GM23338 (cell line): ENCODE data around the gene IVL. TPM values are rescaled to one million over a fixed set of nuclear protein-coding genes. Genes with fewer than 3 reads are reported as not detected.

Experiments used
- ATAC-seq: fragments of 200-7000 bp; cut with Tn5 transposase; 3 replicates; pipeline ENCODE4 v1.9.1; 2020
- DNase-seq: peaks from one replicate; pipeline ENCODE4 v3.0.0-alpha.2; 2015; ENCODE audit warnings: low spot score
- H2AFZ ChIP-seq: fragments of 200-600 bp; sonication (generic); 2 replicates; pipeline ENCODE4 v1.8.0; 2016; ENCODE audit warnings: antibody characterized with exemption, mild to moderate bottlenecking, moderate library complexity
- H3F3A ChIP-seq: fragments of 200-600 bp; sonication (generic); replicated peaks from 2 replicates; pipeline ENCODE4 v1.8.0; 2017; ENCODE audit warnings: antibody characterized with exemption, mixed run types, low read depth
- H3K27ac ChIP-seq: fragments of 200-600 bp; sonication (generic); 2 replicates; pipeline ENCODE4 v1.6.1; 2016; ENCODE audit warnings: low read depth
- H3K27me3 ChIP-seq: fragments of 200-600 bp; sonication (generic); 2 replicates; pipeline ENCODE4 v1.8.0; 2016; ENCODE audit warnings: mild to moderate bottlenecking, mixed run types, moderate library complexity; ENCODE audit not compliant: insufficient read depth
- H3K36me3 ChIP-seq: fragments of 200-600 bp; sonication (generic); 2 replicates; pipeline ENCODE4 v1.8.0; 2016; ENCODE audit warnings: mild to moderate bottlenecking; ENCODE audit not compliant: insufficient read depth
- H3K4me1 ChIP-seq: fragments of 200-600 bp; sonication (generic); 2 replicates; pipeline ENCODE4 v1.8.0; 2016; ENCODE audit warnings: mild to moderate bottlenecking, moderate library complexity; ENCODE audit not compliant: insufficient read depth
- H3K4me2 ChIP-seq: fragments of 200-600 bp; sonication (generic); 2 replicates; pipeline ENCODE4 v1.7.1; 2017; ENCODE audit warnings: mixed run types
- H3K4me3 ChIP-seq: fragments of 200-600 bp; sonication (generic); 2 replicates; pipeline ENCODE4 v1.6.1; 2016; ENCODE audit warnings: mixed run types
- H3K79me2 ChIP-seq: fragments of 200-600 bp; sonication (generic); replicated peaks from 2 replicates; pipeline ENCODE4 v1.8.0; 2017; ENCODE audit warnings: mild to moderate bottlenecking; ENCODE audit not compliant: insufficient read depth
- H3K9me2 ChIP-seq: fragments of 200-600 bp; sonication (generic); 2 replicates; pipeline ENCODE4 v1.8.0; 2017; ENCODE audit not compliant: insufficient read depth
- H4K20me1 ChIP-seq: fragments of 200-600 bp; sonication (generic); replicated peaks from 2 replicates; pipeline ENCODE4 v1.8.0; 2017; ENCODE audit warnings: mild to moderate bottlenecking; ENCODE audit not compliant: insufficient read depth
- H3K27ac Mint-ChIP-seq: 2 replicates; pipeline ENCODE4 v1.8.0; 2020; ENCODE audit warnings: inconsistent platforms, mild to moderate bottlenecking, moderate library complexity, mixed read lengths
- H3K27me3 Mint-ChIP-seq: 3 replicates; pipeline ENCODE4 v1.8.0; 2022; ENCODE audit warnings: low read depth, mild to moderate bottlenecking, moderate library complexity, mixed read lengths, inconsistent platforms; ENCODE audit not compliant: insufficient read depth, poor library complexity
- H3K36me3 Mint-ChIP-seq: 3 replicates; pipeline ENCODE4 v1.8.0; 2021; ENCODE audit warnings: low read depth, mild to moderate bottlenecking, inconsistent platforms, moderate library complexity, mixed read lengths
- H3K4me1 Mint-ChIP-seq: 3 replicates; pipeline ENCODE4 v1.8.0; 2020; ENCODE audit warnings: mild to moderate bottlenecking, inconsistent platforms, mixed read lengths
- H3K4me3 Mint-ChIP-seq: 3 replicates; pipeline ENCODE4 v1.8.0; 2021; ENCODE audit warnings: moderate library complexity, mild to moderate bottlenecking, inconsistent platforms, mixed read lengths
- H3K9me3 Mint-ChIP-seq: 3 replicates; pipeline ENCODE4 v1.8.0; 2020; ENCODE audit warnings: moderate library complexity, mild to moderate bottlenecking, inconsistent platforms, mixed read lengths
- CTCF ChIP-seq, 2 experiments: fragments of 200-600 bp in 1 of 2; sonication (generic) in 1 of 2; conservative IDR thresholded peaks; 2 replicates each; pipeline versions ENCODE4 v1.5.1 to v1.6.1; 2016 to 2017; ENCODE audit warnings: antibody characterized with exemption in 2 of 2, low read depth in 2 of 2, mild to moderate bottlenecking in 2 of 2, moderate library complexity in 1 of 2
- ETS1 ChIP-seq: IDR thresholded peaks from 2 replicates; pipeline ENCODE4 v1.6.1; 2016; ENCODE audit warnings: antibody characterized with exemption
- EZH2phosphoT487 ChIP-seq: fragments of 200-600 bp; sonication (generic); IDR thresholded peaks from one replicate; pipeline ENCODE4 v1.8.1; 2018; ENCODE audit warnings: antibody characterized with exemption; ENCODE audit not compliant: unreplicated experiment
- JUNB ChIP-seq: IDR thresholded peaks from one replicate; pipeline ENCODE4 v1.6.1; 2016; ENCODE audit warnings: antibody characterized with exemption; ENCODE audit not compliant: unreplicated experiment
- NANOG ChIP-seq: IDR thresholded peaks from 2 replicates; pipeline ENCODE4 v1.6.1; 2016; ENCODE audit warnings: antibody characterized with exemption, borderline replicate concordance
- REST ChIP-seq: IDR thresholded peaks from one replicate; pipeline ENCODE4 v1.6.1; 2018; ENCODE audit warnings: antibody characterized with exemption; ENCODE audit not compliant: unreplicated experiment
- STAT1 ChIP-seq: IDR thresholded peaks from one replicate; pipeline ENCODE4 v1.6.1; 2016; ENCODE audit warnings: antibody characterized with exemption; ENCODE audit not compliant: unreplicated experiment
- ZNF114 ChIP-seq: fragments of 250-450 bp; sonication (Bioruptor Pico); IDR thresholded peaks from 2 replicates; pipeline ENCODE4 v1.5.0; 2020; ENCODE audit warnings: mild to moderate bottlenecking, moderate library complexity
- ZNF331 ChIP-seq: fragments of 250-450 bp; sonication (Bioruptor Pico); IDR thresholded peaks from 2 replicates; pipeline ENCODE4 v1.5.0; 2020; ENCODE audit warnings: low read depth, mild to moderate bottlenecking, moderate library complexity
- polyA plus RNA-seq: library from polyadenylated mRNA; unstranded; fragments of >200 nt; fragmentation: Nextera tagmentation; extraction: Ambion mirVana; gene quantifications from 2 replicates; pipeline ENCODE4 v1.2.1, GENCODE V29; 2016
- total RNA-seq: library from RNA; depleted of rRNA; stranded (reverse); fragments of >200 nt; shearing (Covaris generic); gene quantifications from 2 replicates; pipeline ENCODE4 v1.2.3, GENCODE V29; 2014

IVL gene
- total and polyA plus RNA-seq, 2 experiments from 2014 or later = not detected

- TF ChIP-seq REST (no peak), NANOG (no peak), EZH2phosphoT487 (no peak), CTCF (conservative IDR thresholded peaks at IDR 0.05; ENCODE audit: low read depth in 2 of 2) (no peak), STAT1 (no peak), ZNF331 (CRISPR knock-in tag) (no peak), JUNB (no peak)
Measured at GRCh38 chr1:152942161-152942560, 33.8 kb downstream of the IVL start (continued).

DNA sequence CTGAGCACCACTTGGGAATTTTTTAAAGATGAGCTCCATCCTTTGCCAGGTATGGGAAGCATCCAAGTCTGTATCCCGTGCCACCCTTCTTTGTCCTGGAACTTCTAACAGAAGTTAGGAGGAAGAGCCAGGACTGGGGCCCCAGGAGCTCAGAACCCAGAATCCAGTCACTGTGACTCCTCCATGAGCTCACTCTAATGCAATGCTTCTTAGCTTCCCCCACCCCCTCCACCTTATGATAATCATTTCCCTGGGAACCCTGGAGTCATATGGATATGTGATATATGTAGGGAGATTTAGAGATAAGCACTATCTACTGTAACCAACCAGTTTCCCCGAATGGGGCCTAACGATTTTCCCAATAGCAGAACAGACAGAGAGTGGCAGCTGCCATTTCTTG is 37.9 kb downstream of the IVL start:
- Mint-ChIP-seq H3K9me3 (no peaks in the 10 kb centered on the region; the same call in 2 of the 3 replicates), H3K4me1 (no peaks in the 10 kb centered on the region)
- H3K4me2 ChIP-seq = no peak overlapping the region

More for the DNA sequence above, 37.9 kb downstream of the IVL start:
- Histone ChIP-seq H3K4me3 (no peak overlapping the region), H3K36me3 (no peaks in the 10 kb centered on the region), H3K27ac (no peak overlapping the region), H3K4me1 (no peaks in the 10 kb centered on the region), H3F3A (no peaks in the 10 kb centered on the region), H3K79me2 (no peaks in the 10 kb centered on the region), H2AFZ (no peak overlapping the region), H3K27me3 (no peaks in the 10 kb centered on the region), H4K20me1 (no peaks in the 10 kb centered on the region), H3K9me2 (peaks cover 5% of the 10 kb centered on the region)
- no peak for ATAC-seq
- no peak for DNase-seq
- H3K4me3 Mint-ChIP-seq = no peak overlapping the region
- TF ChIP-seq ZNF331 (CRISPR knock-in tag) = no peak
- TF ChIP-seq REST = no peak
- TF ChIP-seq ZNF114 (CRISPR knock-in tag) = no peak
- no peak for TF ChIP-seq STAT1
- TF ChIP-seq ETS1 = no peak
- no peak overlapping the region for H3K27ac Mint-ChIP-seq
- no peaks in the 10 kb centered on the region for H3K36me3 Mint-ChIP-seq
- H3K27me3 Mint-ChIP-seq = peaks cover 8% of the 10 kb centered on the region
